Common myeloid progenitor, CD34-positive (primary cell): ENCODE results near the gene ZNF492. TPM values are rescaled to one million over a fixed set of nuclear protein-coding genes. Genes with fewer than 3 reads are reported as not detected.
A peak's percentile ranks its signal among the peaks of the same experiment; 100 is the strongest.
"Not testable (repeated sequence)": the region's sequence is repeated elsewhere in the genome, so short reads cannot be mapped to it uniquely, and the experiment has no call there.

ENCODE experiments used
- CTCF ChIA-PET: fragments of 350-600 bp; sonication (Branson Sonifier 250); formaldehyde crosslinking; loops from one replicate; lab custom pipeline; 2021; ENCODE audit warnings: antibody characterized with exemption; lab: Charles Lee
- POLR2A ChIA-PET: fragments of 350-600 bp; sonication (Branson Sonifier 250); formaldehyde crosslinking; loops from one replicate; lab custom pipeline; 2021; ENCODE audit warnings: antibody characterized with exemption; lab: Charles Lee
- DNase-seq, 3 donors: peaks; one replicate each; pipeline versions ENCODE4 v3.0.0 to v3.0.0-alpha.2; 2013
- H3K27ac ChIP-seq, 2 experiments: 1 replicate in 1 of 2; 2 replicates in 1 of 2; pipeline ENCODE4 v1.7.0; 2013; ENCODE audit warnings: inconsistent platforms in 2 of 2, low read length in 2 of 2, mild to moderate bottlenecking in 2 of 2, low read depth in 1 of 2, moderate library complexity in 1 of 2; ENCODE audit not compliant: severe bottlenecking in 2 of 2, insufficient read depth in 1 of 2, poor library complexity in 1 of 2
- H3K27me3 ChIP-seq, 5 experiments: replicated peaks in 2 of 5; 1 replicate in 3 of 5; 2 replicates in 2 of 5; pipeline versions ENCODE4 v1.6.1 to v1.7.0; 2013; ENCODE audit warnings: low read length in 4 of 5, mild to moderate bottlenecking in 2 of 5, moderate library complexity in 2 of 5, inconsistent platforms in 1 of 5; ENCODE audit not compliant: insufficient read depth in 5 of 5, control insufficient read depth in 4 of 5
- H3K36me3 ChIP-seq, 4 experiments: 1 replicate in 2 of 4; 2 replicates in 2 of 4; pipeline versions ENCODE4 v1.6.1 to v1.7.0; 2013; ENCODE audit warnings: low read length in 3 of 4, control low read depth in 1 of 4, mild to moderate bottlenecking in 1 of 4; ENCODE audit not compliant: control insufficient read depth in 4 of 4, insufficient read depth in 4 of 4
- H3K4me1 ChIP-seq, 4 experiments: 1 replicate in 3 of 4; 2 replicates in 1 of 4; pipeline versions ENCODE4 v1.6.1 to v1.7.1; 2013; ENCODE audit warnings: low read length in 3 of 4, mild to moderate bottlenecking in 3 of 4, control low read depth in 1 of 4, inconsistent platforms in 1 of 4, moderate library complexity in 1 of 4; ENCODE audit not compliant: control insufficient read depth in 4 of 4, insufficient read depth in 4 of 4; ENCODE audit errors: control extremely low read depth in 1 of 4
- H3K4me3 ChIP-seq, 7 experiments: 1 replicate in 4 of 7; 2 replicates in 3 of 7; pipeline versions ENCODE4 v1.5.1 to v1.7.0; 2013; ENCODE audit warnings: mild to moderate bottlenecking in 7 of 7, low read length in 6 of 7, moderate library complexity in 6 of 7, inconsistent platforms in 2 of 7, low read depth in 2 of 7, control low read depth in 1 of 7; ENCODE audit not compliant: insufficient read depth in 4 of 7, control insufficient read depth in 1 of 7; ENCODE audit errors: extremely low read depth in 1 of 7
- H3K9me3 ChIP-seq, 5 experiments: 1 replicate in 4 of 5; 2 replicates in 1 of 5; pipeline versions ENCODE4 v1.6.1 to v1.7.1; 2013; ENCODE audit warnings: low read length in 4 of 5, mild to moderate bottlenecking in 2 of 5, inconsistent platforms in 1 of 5, low read depth in 1 of 5, moderate library complexity in 1 of 5; ENCODE audit not compliant: control insufficient read depth in 4 of 5, insufficient read depth in 2 of 5; ENCODE audit errors: control extremely low read depth in 1 of 5
- WGBS: methylation state at CpG from one replicate; pipeline ENCODE4 v1.1.5; 2013; ENCODE audit not compliant: insufficient coverage; 5-methylcytosine and 5-hydroxymethylcytosine counted together
- polyA plus RNA-seq: library from polyadenylated mRNA; unstranded; fragments of 120-200 nt; gene quantifications from one replicate; pipeline ENCODE4 v1.2.1, GENCODE V29; 2013

The ZNF492 gene
- 2.6 TPM for polyA plus RNA-seq

DNA sequence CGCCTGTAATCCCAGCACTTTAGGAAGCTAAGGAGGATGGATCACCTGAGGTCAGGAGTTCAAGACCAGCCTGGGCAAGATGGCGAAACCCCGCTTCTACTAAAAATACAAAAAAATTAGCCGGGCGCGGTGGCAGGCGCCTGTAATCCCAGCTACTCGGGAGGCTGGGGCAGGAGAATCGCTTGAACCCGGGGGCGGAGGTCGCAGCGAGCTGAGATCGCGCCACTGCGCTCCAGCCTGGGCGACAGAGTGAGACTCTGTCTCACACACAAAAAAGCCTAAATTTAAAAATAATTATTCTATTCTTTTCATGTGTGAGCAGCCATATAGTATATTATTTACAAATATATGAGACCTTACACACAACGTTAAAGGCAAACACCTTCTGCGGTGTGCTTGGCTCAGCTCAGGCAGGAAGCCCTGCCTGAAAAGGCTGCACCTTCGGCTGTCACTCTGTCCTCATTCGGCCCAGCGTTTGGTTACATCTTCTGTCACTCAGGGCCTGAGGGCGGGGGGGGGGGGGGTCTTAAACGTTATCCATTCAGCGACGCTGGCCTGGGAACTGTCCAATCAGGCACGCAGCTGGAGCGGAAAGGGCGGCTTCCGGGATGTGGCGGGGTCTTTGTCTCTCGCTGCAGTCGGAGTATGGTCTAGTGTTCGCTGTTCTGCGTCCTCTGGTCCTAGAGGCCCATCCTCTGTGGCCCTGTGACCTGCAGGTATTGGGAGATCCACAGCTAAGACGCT is at the start of gene ZNF492:
ZNF492 (plus strand) TSS at position 619 of the 744 bp plus-strand sequence. CDS start 19,076 bp downstream, outside the sequence.
- not testable (repeated sequence) for H3K27me3 ChIP-seq, H3K36me3 ChIP-seq, H3K9me3 ChIP-seq, H3K4me1 ChIP-seq
- ChIA-PET POLR2A (interaction anchor here (0.9 kb wide), 1 partner anchor 762 kb away, joined by 3 read pairs; the partner anchor contains the start of gene ZNF91), CTCF (interaction anchor here (0.7 kb wide), 1 partner anchor 761 kb away, joined by 3 read pairs; the partner anchor contains the start of gene ZNF91)
- WGBS, result 4% methylated on average over 23 of the region's 36 CpGs
- peak; percentile 93 to 98 (median 97) for DNase-seq
- Histone ChIP-seq H3K27ac (peak within 1 kb of the TSS; percentile 58 to 83), H3K4me3 (peak within 1 kb of the TSS; percentile 61 to 96 (median 90))

DNA sequence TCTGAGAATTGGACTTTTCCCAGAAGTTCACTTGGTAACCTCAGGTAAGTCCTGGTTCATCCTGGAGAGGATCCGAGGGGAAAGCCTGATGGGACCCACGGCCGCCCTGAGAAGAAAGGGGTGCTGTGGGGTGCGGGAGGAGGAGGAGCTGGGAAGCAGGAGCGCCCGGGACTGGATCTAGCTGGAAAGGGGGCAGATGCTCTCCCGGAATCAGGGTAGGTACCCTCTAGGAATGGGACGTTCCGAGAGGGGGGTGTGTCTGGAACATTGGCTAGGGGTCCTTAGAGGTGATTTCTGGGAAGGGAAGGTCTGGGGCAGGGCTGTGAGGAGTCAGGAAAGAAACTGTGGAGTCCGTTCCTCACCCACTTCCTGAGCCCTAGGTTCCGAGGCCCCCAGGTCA is 38.7 kb upstream of the ZNF492 start:
- 45% methylated on average over 10 of the region's 11 CpGs for WGBS
- peaks cover 0 to 2% (median 0%) of the 10 kb centered on the region in 5 experiments for H3K27me3 ChIP-seq
- H3K27ac ChIP-seq, result no peak overlapping the region
- ChIA-PET CTCF (no interaction called here), POLR2A (no interaction called here)
- H3K36me3 ChIP-seq, result no peaks in the 10 kb centered on the region
- no peak overlapping the region for H3K4me3 ChIP-seq
- no peaks in the 10 kb centered on the region for H3K4me1 ChIP-seq
- no peak for DNase-seq
- peaks cover 0 to 26% (median 3%) of the 10 kb centered on the region in 5 experiments for H3K9me3 ChIP-seq

DNA sequence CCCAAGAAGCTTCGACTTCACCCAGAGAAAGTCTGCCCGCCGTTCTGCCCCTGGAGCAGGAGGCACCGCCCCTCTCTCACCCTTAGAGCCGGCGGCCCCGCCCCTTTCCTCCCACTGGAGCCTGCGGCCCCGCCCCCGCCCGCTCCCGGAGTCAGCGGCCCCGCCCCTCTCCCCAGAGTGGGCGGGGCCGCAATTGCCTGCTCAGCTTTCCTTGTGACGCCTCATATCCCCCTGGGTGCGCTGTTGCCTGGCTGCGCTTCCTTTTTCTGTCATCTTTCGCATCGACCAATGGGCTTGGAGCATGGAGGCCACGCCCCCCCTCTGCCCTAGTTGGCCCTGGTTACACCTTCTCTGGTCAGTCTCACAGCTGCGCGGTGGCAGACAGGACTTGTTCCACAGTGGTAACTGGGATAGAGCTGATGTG is 38.2 kb upstream of the ZNF492 start:
- no peaks in the 10 kb centered on the region for H3K36me3 ChIP-seq
- peak in 2 of 3 donors; percentile 6 to 29 for DNase-seq
- 17% methylated on average over 12 of the region's 24 CpGs for WGBS
- no peak overlapping the region for H3K27ac ChIP-seq
- H3K4me3 ChIP-seq, result no peak overlapping the region
- H3K4me1 ChIP-seq, result no peaks in the 10 kb centered on the region
- POLR2A ChIA-PET, result no interaction called here
- H3K27me3 ChIP-seq, result peaks cover 0 to 2% (median 0%) of the 10 kb centered on the region in 5 experiments
- peaks cover 0 to 30% (median 3%) of the 10 kb centered on the region in 5 experiments for H3K9me3 ChIP-seq
- CTCF ChIA-PET, result no interaction called here

DNA sequence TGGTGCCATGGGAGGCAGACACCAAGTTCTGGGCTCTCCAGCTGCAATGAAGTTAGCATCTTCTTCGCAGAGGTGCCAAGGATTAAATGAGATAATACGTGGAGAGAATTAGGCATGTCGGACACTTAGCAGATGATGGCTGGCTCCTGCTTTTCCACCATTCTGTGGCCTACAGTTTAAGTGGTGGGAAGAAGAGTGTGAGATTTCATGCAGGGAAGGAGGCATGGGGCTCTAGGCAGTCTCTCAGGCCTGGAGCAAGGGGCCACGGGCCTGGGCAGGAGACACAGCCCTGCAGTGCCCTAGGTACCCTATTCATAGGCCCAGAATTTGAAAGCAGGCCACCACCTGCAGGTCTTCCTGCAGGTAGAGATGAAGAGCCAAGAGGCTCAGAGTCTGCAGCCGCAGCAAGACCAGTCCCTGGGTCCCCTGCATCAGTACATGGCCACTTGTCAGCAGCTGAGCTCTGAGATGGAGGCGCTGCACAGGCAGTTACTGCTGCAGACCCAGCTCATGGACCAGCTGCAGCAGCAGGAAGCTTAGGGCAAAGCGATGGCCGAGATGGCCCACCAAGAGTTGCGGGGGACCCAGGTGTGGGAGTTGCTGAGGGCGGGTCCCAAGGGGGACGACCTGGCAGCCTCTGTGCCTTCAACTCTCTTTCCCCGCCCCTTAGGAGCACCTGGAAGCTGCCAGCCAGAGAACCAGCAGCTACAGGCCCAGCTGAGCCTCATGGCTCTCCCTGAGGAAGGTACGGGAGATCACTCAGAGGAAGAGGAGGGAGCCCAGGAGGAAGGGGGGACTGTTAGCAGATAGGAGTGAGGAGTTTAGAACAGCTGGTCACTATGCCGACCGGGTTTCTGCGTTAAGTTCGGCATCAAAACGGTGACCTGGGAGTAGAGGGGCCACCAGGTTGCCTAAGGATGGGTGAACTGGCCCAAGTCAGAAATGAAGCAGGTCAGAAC is 33.2 kb upstream of the ZNF492 start:
- Histone ChIP-seq H3K4me1 (no peaks in the 10 kb centered on the region), H3K27me3 (peaks cover 0 to 3% (median 0%) of the 10 kb centered on the region in 5 experiments), H3K4me3 (no peak overlapping the region), H3K9me3 (peaks cover 0 to 49% (median 2%) of the 10 kb centered on the region in 5 experiments), H3K36me3 (no peaks in the 10 kb centered on the region), H3K27ac (no peak overlapping the region)
- 82% methylated on average over 18 of the region's 18 CpGs for WGBS
- CTCF ChIA-PET, result no interaction called here
- POLR2A ChIA-PET, result no interaction called here
- DNase-seq, result no peak

DNA sequence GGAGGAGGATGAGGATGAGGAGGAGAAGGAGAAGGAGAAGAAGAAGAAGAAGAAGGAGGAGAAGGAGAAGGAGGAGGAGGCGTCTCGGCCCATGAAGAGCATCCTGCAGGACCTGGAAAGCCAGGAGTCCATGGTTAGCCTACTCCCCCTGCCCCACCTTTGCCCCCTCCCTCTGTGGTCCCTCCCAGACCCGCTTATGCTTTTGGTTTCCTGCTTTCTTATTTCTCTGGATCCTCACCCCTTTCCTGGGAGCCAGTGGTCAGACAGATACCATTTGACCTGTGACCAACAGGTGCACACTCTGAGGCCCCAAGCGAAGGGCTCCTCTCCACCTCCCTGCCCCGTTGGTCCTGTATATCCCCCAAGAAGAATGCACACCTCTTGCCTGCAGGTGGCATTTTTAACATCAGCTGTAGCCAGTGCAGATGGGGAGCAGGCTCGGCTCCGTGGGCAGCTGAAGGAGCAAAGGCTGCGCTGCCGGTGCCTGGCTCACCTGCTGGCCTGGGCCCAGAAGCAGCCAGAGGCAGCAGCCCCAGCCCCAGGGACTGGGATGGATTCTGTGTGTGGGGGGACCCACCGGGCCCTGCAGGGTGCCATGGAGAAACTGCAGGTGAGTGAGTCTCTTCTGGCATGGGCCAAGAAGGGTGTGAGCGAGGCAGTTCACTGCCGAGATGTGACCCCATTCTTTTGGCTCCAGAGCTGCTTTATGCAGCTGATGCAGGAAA is 32.1 kb upstream of the ZNF492 start:
- POLR2A ChIA-PET, result no interaction called here
- no peak overlapping the region for H3K27ac ChIP-seq
- H3K4me1 ChIP-seq, result no peaks in the 10 kb centered on the region
- CTCF ChIA-PET, result no interaction called here
- H3K4me3 ChIP-seq, result no peak overlapping the region
- H3K9me3 ChIP-seq, result peaks cover 0 to 47% (median 0%) of the 10 kb centered on the region in 5 experiments
- no peak for DNase-seq
- H3K27me3 ChIP-seq, result peaks cover 0 to 3% (median 0%) of the 10 kb centered on the region in 5 experiments
- 80% methylated on average over 8 of the region's 12 CpGs for WGBS
- H3K36me3 ChIP-seq, result no peaks in the 10 kb centered on the region

DNA sequence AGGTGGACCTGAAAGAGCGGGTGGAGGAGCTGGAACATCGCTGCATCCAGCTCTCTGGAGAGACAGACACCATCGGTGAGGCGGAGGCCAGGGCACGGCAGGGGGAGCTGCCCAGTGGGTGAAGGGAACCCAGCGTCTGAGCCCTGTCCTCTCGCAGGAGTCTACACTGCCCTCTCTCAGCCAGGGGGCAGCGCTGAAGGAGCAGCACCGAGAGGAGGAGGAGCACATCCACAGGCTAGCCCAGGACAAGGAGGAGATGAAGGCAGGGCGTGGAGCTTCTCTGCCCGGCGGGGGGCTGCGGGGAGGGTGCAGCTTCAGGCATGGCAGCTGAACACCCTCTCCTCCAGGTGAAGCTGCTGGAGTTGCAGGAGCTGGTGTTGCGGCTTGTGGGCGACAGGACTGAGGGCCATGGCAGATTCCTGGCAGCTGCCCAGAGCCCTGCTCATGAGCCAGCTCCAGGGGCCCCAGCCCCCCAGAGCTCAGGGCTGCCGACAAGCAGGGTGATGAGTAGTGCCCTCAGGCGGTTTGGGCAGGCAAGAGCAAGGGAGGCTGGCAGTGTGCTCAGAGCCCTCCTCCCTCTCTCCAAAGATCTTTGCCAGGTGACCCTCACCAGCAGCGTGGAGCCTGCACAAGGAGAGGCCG is 31.4 kb upstream of the ZNF492 start:
- no peaks in the 10 kb centered on the region for H3K4me1 ChIP-seq
- H3K36me3 ChIP-seq, result no peaks in the 10 kb centered on the region
- CTCF ChIA-PET, result no interaction called here
- no peak overlapping the region for H3K27ac ChIP-seq
- DNase-seq, result no peak
- WGBS, result 72% methylated on average over 15 of the region's 19 CpGs
- peaks cover 0 to 53% (median 0%) of the 10 kb centered on the region in 5 experiments for H3K9me3 ChIP-seq
- H3K4me3 ChIP-seq, result no peak overlapping the region
- peaks cover 0 to 3% (median 0%) of the 10 kb centered on the region in 5 experiments for H3K27me3 ChIP-seq
- POLR2A ChIA-PET, result no interaction called here
